T-helper 1 cell treated with Interleukin-12 subunit alpha and Interleukin-12 subunit beta and Interleukin-4 antibody, amounts not matched to agents 30 μg/mL and 1 μg/mL, for 36 hours (primary cell): ENCODE data around the gene TMTC2.

Experiments used
- H3K27ac Mint-ChIP-seq: one replicate; pipeline ENCODE4 v1.8.0; 2021; ENCODE audit warnings: mild to moderate bottlenecking, mixed read lengths
- H3K27me3 Mint-ChIP-seq: one replicate; pipeline ENCODE4 v1.8.0; 2021; ENCODE audit warnings: low read depth, mixed read lengths
- H3K36me3 Mint-ChIP-seq: one replicate; pipeline ENCODE4 v1.8.0; 2021; ENCODE audit warnings: low read depth, mixed read lengths
- H3K4me1 Mint-ChIP-seq: one replicate; pipeline ENCODE4 v1.8.0; 2021; ENCODE audit warnings: low read depth, mixed read lengths
- H3K4me3 Mint-ChIP-seq: one replicate; pipeline ENCODE4 v1.8.0; 2021; ENCODE audit warnings: mild to moderate bottlenecking, moderate library complexity, mixed read lengths
- H3K9me3 Mint-ChIP-seq: one replicate; pipeline ENCODE4 v1.8.0; 2021; ENCODE audit warnings: mixed read lengths

Gene TMTC2

GRCh38 chr12:82805812-82806497 is 119.2 kb downstream of the TMTC2 start:
- Mint-ChIP-seq H3K4me1 (no peaks in the 10 kb centered on the region), H3K9me3 (no peaks in the 10 kb centered on the region), H3K27me3 (no peaks in the 10 kb centered on the region), H3K36me3 (no peaks in the 10 kb centered on the region), H3K4me3 (no peak overlapping the region), H3K27ac (no peak overlapping the region)

GRCh38 chr12:82807132-82807737 is 120.5 kb downstream of the TMTC2 start:
- Mint-ChIP-seq H3K27ac (no peak overlapping the region), H3K4me3 (no peak overlapping the region), H3K4me1 (no peaks in the 10 kb centered on the region), H3K27me3 (no peaks in the 10 kb centered on the region), H3K36me3 (no peaks in the 10 kb centered on the region), H3K9me3 (no peaks in the 10 kb centered on the region)

- Mint-ChIP-seq H3K27ac (no peak overlapping the region), H3K9me3 (no peaks in the 10 kb centered on the region), H3K27me3 (no peaks in the 10 kb centered on the region), H3K4me1 (no peaks in the 10 kb centered on the region), H3K36me3 (peaks cover 2% of the 10 kb centered on the region), H3K4me3 (no peak overlapping the region)
Measured at GRCh38 chr12:82810568-82810967, 123.9 kb downstream of the TMTC2 start.

- Mint-ChIP-seq H3K27ac (no peak overlapping the region), H3K9me3 (no peaks in the 10 kb centered on the region), H3K4me3 (no peak overlapping the region), H3K36me3 (peaks cover 2% of the 10 kb centered on the region), H3K27me3 (no peaks in the 10 kb centered on the region), H3K4me1 (no peaks in the 10 kb centered on the region)
Measured at GRCh38 chr12:82817368-82817767, 130.7 kb downstream of the TMTC2 start.

- Mint-ChIP-seq H3K36me3 (peaks cover 2% of the 10 kb centered on the region), H3K4me1 (no peaks in the 10 kb centered on the region), H3K9me3 (no peaks in the 10 kb centered on the region), H3K27ac (no peak overlapping the region), H3K27me3 (no peaks in the 10 kb centered on the region), H3K4me3 (no peak overlapping the region)
Measured at GRCh38 chr12:82818271-82819035, 131.7 kb downstream of the TMTC2 start.

GRCh38 chr12:82826505-82826904 is 139.8 kb downstream of the TMTC2 start:
- Mint-ChIP-seq H3K4me3 (no peak overlapping the region), H3K36me3 (no peaks in the 10 kb centered on the region), H3K27ac (no peak overlapping the region), H3K27me3 (no peaks in the 10 kb centered on the region), H3K4me1 (no peaks in the 10 kb centered on the region), H3K9me3 (no peaks in the 10 kb centered on the region)

- no peaks in the 10 kb centered on the region for H3K9me3 Mint-ChIP-seq
- H3K27me3 Mint-ChIP-seq: no peaks in the 10 kb centered on the region
- no peak overlapping the region for H3K27ac Mint-ChIP-seq
Measured at GRCh38 chr12:82832096-82832495, 145.4 kb downstream of the TMTC2 start.

GRCh38 chr12:82832981-82833380 is 146.3 kb downstream of the TMTC2 start:
- Mint-ChIP-seq H3K36me3 (no peaks in the 10 kb centered on the region), H3K9me3 (no peaks in the 10 kb centered on the region), H3K27ac (no peak overlapping the region), H3K4me1 (no peaks in the 10 kb centered on the region), H3K4me3 (no peak overlapping the region), H3K27me3 (no peaks in the 10 kb centered on the region)

More at GRCh38 chr12:82832096-82832495, 145.4 kb downstream of the TMTC2 start:
- Mint-ChIP-seq H3K36me3 (no peaks in the 10 kb centered on the region), H3K4me3 (no peak overlapping the region), H3K4me1 (no peaks in the 10 kb centered on the region)

- no peaks in the 10 kb centered on the region for H3K36me3 Mint-ChIP-seq
- H3K9me3 Mint-ChIP-seq: no peaks in the 10 kb centered on the region
- H3K27ac Mint-ChIP-seq: no peak overlapping the region
- H3K4me3 Mint-ChIP-seq: no peak overlapping the region
- H3K27me3 Mint-ChIP-seq: no peaks in the 10 kb centered on the region
- no peaks in the 10 kb centered on the region for H3K4me1 Mint-ChIP-seq
Measured at GRCh38 chr12:82833481-82833880, 146.8 kb downstream of the TMTC2 start.

GRCh38 chr12:82835217-82835616 is 148.5 kb downstream of the TMTC2 start:
- H3K36me3 Mint-ChIP-seq: no peaks in the 10 kb centered on the region
- no peak overlapping the region for H3K27ac Mint-ChIP-seq
- H3K4me3 Mint-ChIP-seq: no peak overlapping the region
- no peaks in the 10 kb centered on the region for H3K4me1 Mint-ChIP-seq
- H3K9me3 Mint-ChIP-seq: no peaks in the 10 kb centered on the region
- no peaks in the 10 kb centered on the region for H3K27me3 Mint-ChIP-seq

- no peak overlapping the region for H3K27ac Mint-ChIP-seq
- H3K9me3 Mint-ChIP-seq: no peaks in the 10 kb centered on the region
- H3K36me3 Mint-ChIP-seq: no peaks in the 10 kb centered on the region
- no peaks in the 10 kb centered on the region for H3K4me1 Mint-ChIP-seq
- no peak overlapping the region for H3K4me3 Mint-ChIP-seq
- no peaks in the 10 kb centered on the region for H3K27me3 Mint-ChIP-seq
Measured at GRCh38 chr12:82838131-82838551, 151.4 kb downstream of the TMTC2 start.

GRCh38 chr12:82838827-82839226 is 152.1 kb downstream of the TMTC2 start:
- H3K27ac Mint-ChIP-seq: no peak overlapping the region
- no peaks in the 10 kb centered on the region for H3K36me3 Mint-ChIP-seq
- no peak overlapping the region for H3K4me3 Mint-ChIP-seq
- H3K4me1 Mint-ChIP-seq: no peaks in the 10 kb centered on the region
- H3K27me3 Mint-ChIP-seq: no peaks in the 10 kb centered on the region
- no peaks in the 10 kb centered on the region for H3K9me3 Mint-ChIP-seq

GRCh38 chr12:82839796-82840195 is 153.1 kb downstream of the TMTC2 start:
- Mint-ChIP-seq H3K27ac (no peak overlapping the region), H3K36me3 (no peaks in the 10 kb centered on the region), H3K27me3 (no peaks in the 10 kb centered on the region), H3K9me3 (no peaks in the 10 kb centered on the region), H3K4me1 (no peaks in the 10 kb centered on the region), H3K4me3 (no peak overlapping the region)

GRCh38 chr12:82841487-82841904 is 154.8 kb downstream of the TMTC2 start:
- Mint-ChIP-seq H3K4me1 (no peaks in the 10 kb centered on the region), H3K4me3 (no peak overlapping the region), H3K27ac (no peak overlapping the region), H3K9me3 (no peaks in the 10 kb centered on the region), H3K36me3 (no peaks in the 10 kb centered on the region), H3K27me3 (no peaks in the 10 kb centered on the region)

GRCh38 chr12:82842480-82842879 is 155.8 kb downstream of the TMTC2 start:
- Mint-ChIP-seq H3K4me1 (no peaks in the 10 kb centered on the region), H3K27me3 (no peaks in the 10 kb centered on the region), H3K27ac (no peak overlapping the region), H3K36me3 (no peaks in the 10 kb centered on the region), H3K4me3 (no peak overlapping the region), H3K9me3 (no peaks in the 10 kb centered on the region)
